Measurements from ENCODE around the gene DSCAM.

The DSCAM gene

DNA sequence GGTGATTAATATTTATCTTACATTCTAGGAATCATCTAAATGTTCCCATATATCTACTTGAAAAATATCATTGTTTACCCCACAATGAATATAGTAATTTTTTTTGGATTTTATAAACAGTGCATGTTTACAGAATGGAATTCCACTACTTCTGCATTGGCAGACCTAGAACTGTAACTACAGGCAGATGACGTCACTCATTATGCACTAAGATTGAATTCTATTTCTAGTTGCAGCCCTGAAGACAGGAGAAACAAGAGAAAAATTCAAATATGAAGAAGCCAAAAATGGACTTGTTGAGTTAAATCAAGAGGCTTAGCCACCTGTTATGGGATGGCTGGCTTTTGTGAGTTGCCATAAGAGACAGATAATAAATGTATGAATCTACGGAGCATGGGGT is 615.0 kb downstream of the DSCAM start:
- TF ChIP-seq, protein P1, sequence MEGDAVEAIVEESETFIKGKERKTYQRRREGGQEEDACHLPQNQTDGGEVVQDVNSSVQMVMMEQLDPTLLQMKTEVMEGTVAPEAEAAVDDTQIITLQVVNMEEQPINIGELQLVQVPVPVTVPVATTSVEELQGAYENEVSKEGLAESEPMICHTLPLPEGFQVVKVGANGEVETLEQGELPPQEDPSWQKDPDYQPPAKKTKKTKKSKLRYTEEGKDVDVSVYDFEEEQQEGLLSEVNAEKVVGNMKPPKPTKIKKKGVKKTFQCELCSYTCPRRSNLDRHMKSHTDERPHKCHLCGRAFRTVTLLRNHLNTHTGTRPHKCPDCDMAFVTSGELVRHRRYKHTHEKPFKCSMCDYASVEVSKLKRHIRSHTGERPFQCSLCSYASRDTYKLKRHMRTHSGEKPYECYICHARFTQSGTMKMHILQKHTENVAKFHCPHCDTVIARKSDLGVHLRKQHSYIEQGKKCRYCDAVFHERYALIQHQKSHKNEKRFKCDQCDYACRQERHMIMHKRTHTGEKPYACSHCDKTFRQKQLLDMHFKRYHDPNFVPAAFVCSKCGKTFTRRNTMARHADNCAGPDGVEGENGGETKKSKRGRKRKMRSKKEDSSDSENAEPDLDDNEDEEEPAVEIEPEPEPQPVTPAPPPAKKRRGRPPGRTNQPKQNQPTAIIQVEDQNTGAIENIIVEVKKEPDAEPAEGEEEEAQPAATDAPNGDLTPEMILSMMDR (IDR thresholded peaks at IDR 0.05) = no peak

DNA sequence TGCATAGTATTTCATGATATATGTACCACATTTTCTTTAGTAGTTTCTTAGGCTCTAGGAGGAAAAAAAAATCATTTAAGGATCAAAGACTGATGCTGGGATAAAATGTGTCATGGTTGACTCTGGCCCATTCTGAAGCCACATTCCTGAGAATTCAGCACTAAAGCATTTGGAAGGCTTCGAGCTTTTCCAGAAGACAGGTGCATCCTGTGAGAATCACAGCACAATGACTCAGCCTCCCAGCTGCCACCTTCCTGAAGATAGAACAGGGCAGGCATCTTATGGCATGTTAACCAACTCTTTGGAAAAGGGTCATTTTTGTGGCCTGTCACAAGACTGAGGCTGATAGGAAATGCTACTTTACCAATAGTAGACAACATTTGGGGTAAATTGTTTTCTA is 619.9 kb downstream of the DSCAM start:
- TF ChIP-seq, protein P1 (IDR thresholded peaks at IDR 0.05) = no peak

DNA sequence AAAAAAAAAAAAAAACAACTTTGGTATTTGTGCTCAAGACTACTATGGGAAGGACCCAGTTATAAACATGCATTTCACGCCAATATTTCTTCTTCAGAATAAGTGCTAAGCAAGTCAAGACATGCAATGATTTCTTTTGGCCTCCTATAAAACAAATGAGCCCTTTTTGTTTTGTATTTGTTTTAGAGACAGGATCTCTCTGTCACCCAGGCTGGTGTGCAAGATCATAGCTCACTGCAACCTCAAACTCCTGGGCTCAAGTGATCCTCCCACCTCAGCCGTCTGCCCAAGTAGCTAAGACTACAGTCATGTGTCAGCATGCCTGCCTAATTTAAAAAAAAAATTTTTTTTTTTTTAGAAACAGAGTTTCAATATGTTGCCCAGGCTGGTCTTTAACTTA is 631.0 kb downstream of the DSCAM start:
- TF ChIP-seq, protein P1 (IDR thresholded peaks at IDR 0.05) = no peak

DNA sequence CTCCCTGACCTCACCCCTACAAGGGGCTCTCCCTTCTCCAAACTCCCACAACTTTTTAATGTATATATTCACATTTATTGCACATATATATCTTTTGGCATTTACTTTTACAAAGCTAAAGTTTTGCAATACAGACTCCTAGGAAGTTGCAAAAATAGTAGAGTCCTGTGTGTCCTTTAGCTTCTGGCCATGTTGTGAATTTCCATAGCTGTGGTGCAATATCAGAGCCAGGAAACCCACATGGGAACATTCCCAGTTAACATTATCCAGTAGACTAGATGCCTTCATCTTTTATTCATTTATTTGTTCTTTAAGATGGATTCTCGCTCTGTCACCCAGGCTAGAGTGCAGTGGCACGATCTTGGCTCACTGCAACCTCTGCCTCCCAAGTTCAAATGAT is 636.7 kb downstream of the DSCAM start:
- TF ChIP-seq, protein P1 (IDR thresholded peaks at IDR 0.05) = no peak

DNA sequence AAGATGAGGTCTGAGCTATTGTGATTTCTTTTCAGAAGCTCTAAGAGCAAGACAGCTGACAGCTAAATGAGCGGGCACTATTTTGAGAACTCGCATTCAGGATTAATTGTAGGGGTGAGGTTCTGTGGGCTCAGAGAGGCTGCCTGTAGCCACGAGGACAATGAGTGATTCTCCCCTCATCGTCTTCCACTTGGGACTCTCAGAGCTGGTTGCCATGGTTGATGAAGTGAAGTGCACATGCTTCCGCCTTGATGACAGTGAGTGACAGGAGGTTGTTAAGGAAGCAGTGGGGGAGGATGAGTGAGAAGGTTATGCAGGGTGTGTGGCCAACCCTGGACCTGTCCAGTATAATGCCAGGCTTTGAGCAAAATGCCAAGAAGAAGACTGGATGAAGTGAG is 638.0 kb downstream of the DSCAM start:
- TF ChIP-seq, protein P1 (IDR thresholded peaks at IDR 0.05) = no peak

DNA sequence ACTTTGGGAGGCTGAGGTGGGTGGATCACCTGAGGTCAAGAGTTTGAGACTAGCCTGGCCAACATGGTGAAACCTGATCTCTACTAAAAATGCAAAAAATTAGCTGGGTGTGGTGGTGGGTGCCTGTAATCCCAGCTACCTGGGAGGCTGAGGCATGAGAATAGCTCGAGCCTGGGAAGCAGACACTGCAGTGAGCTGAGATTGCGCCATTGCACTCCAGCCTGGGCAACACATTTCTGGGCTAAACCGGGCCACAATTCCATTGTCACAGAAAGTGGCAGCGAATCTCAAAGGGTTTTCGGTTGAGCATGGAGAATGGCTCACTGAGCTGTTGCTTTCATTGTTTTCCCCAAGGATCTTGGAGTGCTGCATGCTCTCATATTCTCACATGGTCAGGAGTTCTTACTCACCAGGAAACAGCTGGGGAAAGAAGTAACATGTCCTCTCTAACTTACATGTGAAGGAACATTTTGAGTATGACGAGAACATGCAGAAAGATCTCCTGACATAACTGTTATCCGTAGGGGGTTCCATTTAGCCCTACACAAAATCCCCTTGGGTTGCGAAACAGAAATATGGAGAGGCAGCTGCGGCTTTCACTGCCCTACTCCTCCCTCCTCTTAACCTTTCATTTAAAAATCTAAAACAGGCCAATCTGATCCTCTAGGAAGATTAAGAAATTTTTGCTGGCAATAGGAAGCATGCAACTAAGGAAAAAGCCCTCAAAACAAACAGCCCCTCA is 638.6 kb downstream of the DSCAM start:
- TF ChIP-seq, protein P1 (IDR thresholded peaks at IDR 0.05) = no peak

DNA sequence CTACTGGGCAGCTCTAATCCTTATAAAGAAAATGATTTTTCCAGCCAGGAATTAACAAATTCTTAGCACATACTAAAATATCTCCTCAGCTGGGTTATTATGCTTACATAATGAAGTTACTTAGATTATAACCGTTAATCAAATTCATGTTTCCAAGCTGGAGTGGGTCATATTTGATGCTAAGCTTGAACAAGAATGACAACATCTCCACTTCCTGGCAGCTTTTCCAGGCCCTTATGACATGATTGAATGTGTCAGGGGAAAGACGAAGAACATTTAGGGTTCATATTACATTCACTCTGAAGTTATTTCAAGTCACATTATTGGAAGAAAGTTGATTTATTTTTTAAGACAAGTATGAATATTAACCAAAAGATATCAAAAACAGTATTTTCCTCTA is 646.0 kb downstream of the DSCAM start:
- TF ChIP-seq, protein P1 (IDR thresholded peaks at IDR 0.05) = no peak

DNA sequence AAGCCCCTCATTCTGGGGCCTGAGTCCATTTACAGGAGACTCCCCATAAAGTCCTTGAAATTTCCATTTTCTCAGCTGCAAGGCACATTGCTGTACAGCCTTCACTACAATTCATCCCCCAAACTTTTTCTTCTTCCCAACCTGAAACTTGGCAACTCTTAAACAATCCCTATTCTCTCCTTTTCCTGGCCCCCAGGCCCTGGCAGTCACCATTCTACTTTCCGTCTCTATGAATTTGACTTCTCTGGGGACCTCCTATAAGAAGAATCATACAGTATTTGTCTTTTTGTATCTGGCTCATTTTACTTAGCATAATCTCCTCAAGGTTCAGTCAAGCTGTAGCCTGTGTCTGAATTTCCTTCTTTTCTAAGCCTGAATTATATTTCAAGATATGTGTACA is 646.8 kb downstream of the DSCAM start:
- TF ChIP-seq, protein P1 (IDR thresholded peaks at IDR 0.05) = no peak
